ENCODE results near the gene HMGA1. TPM values are rescaled to one million over a fixed set of nuclear protein-coding genes. Genes with fewer than 3 reads are reported as not detected.

Gene HMGA1
- polyA plus RNA-seq, 3 donors: 11.4 to 37.9 (median 17.6) TPM

DNA sequence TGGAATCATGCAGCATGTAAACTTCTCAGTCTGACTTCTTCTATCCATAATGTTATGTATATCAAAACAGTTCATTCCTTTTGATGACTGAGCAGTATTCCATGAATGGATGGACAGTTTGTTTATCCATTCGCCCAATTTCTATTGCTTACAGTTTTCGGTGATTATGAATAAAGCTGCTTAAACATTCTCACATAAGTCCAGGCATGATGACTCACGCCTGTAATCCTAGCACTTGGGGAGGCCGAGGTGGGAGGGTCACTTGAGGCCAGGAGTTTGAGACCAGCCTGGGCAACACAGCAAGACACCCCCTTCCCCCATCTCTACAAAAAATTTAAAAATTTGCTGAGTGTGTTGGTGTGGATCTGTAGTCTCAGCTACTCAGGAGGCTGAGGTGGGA is 22.9 kb upstream of the HMGA1 start:
- Mint-ChIP-seq H3K36me3 (no peaks in the 10 kb centered on the region), H3K27ac (peak overlapping the region in 1 of 7 donors; percentile 18), H3K4me1 (no peaks in the 10 kb centered on the region), H3K9me3 (no peaks in the 10 kb centered on the region), H3K4me3 (no peak overlapping the region), H3K27me3 (ENCODE audit: low read depth in 3 of 3) (peaks cover 0 to 3% (median 0%) of the 10 kb centered on the region in 3 donors)
- Histone ChIP-seq H3K4me2 (replicated peaks; ENCODE audit: extremely low read depth, low read length, poor library complexity, severe bottlenecking) (no peak overlapping the region), H3K79me2 (ENCODE audit: insufficient read depth, low read length) (no peaks in the 10 kb centered on the region), H3K4me1 (ENCODE audit: control insufficient read depth in 1 of 2, insufficient read depth in 2 of 2, low read length in 2 of 2) (no peaks in the 10 kb centered on the region), H3K4me3 (replicated peaks in 1 of 3; ENCODE audit: low read depth in 2 of 3, low read length in 3 of 3) (no peak overlapping the region), H3K36me3 (replicated peaks in 1 of 2; ENCODE audit: control insufficient read depth in 1 of 2, insufficient read depth in 2 of 2, low read length in 2 of 2) (no peaks in the 10 kb centered on the region), H3K27ac (ENCODE audit: low read depth in 1 of 2, low read length in 2 of 2) (no peak overlapping the region), H4K20me1 (ENCODE audit: insufficient read depth, low read length) (no peaks in the 10 kb centered on the region), H3K27me3 (ENCODE audit: control insufficient read depth in 2 of 2, insufficient read depth in 2 of 2, low read length in 2 of 2) (no peaks in the 10 kb centered on the region), H3K9me3 (replicated peaks in 1 of 2; ENCODE audit: control insufficient read depth in 1 of 2, insufficient read depth in 1 of 2, low read length in 2 of 2) (no peaks in the 10 kb centered on the region), H3K9ac (ENCODE audit: insufficient read depth, low read length, poor library complexity, severe bottlenecking) (no peak overlapping the region), H2AFZ (ENCODE audit: insufficient read depth, low read depth, low read length, poor library complexity, severe bottlenecking) (no peak overlapping the region)
- WGBS (ENCODE audit: insufficient coverage): no CpG with 5 or more reads among the region's 4 CpGs
- TF ChIP-seq, protein P1, sequence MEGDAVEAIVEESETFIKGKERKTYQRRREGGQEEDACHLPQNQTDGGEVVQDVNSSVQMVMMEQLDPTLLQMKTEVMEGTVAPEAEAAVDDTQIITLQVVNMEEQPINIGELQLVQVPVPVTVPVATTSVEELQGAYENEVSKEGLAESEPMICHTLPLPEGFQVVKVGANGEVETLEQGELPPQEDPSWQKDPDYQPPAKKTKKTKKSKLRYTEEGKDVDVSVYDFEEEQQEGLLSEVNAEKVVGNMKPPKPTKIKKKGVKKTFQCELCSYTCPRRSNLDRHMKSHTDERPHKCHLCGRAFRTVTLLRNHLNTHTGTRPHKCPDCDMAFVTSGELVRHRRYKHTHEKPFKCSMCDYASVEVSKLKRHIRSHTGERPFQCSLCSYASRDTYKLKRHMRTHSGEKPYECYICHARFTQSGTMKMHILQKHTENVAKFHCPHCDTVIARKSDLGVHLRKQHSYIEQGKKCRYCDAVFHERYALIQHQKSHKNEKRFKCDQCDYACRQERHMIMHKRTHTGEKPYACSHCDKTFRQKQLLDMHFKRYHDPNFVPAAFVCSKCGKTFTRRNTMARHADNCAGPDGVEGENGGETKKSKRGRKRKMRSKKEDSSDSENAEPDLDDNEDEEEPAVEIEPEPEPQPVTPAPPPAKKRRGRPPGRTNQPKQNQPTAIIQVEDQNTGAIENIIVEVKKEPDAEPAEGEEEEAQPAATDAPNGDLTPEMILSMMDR (IDR thresholded peaks at IDR 0.05): no peak
- no peak for DNase-seq
- intact Hi-C loops (cut with micrococcal nuclease): no loop called here

DNA sequence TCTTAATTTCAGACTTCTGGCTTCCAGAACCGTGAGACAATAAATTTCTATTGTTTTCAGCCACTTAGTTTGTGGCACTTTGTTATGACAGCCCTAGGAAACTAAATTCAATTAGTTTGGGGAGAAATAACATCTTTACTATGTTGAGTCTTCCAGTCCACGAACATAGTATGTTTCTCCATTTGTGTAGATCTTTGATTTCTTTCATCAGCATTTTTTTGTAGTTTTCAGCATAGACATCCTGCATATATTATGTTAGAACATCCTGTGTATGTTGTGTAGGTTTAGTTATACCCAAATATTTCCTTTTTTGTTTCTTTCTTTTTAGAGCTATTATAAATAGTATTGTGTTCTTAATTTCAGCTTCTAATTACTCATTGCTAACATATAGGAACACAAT is 18.0 kb upstream of the HMGA1 start:
- intact Hi-C loops (cut with micrococcal nuclease): no loop called here
- no peak for DNase-seq
- no peak overlapping the region for H3K4me3 ChIP-seq (replicated peaks in 1 of 3; ENCODE audit: low read depth in 2 of 3, low read length in 3 of 3)
- H3K79me2 ChIP-seq (ENCODE audit: insufficient read depth, low read length): no peaks in the 10 kb centered on the region
- Mint-ChIP-seq H3K4me1 (peaks cover 17% of the 10 kb centered on the region), H3K4me3 (no peak overlapping the region), H3K27me3 (ENCODE audit: low read depth in 3 of 3) (peaks cover 0 to 7% (median 5%) of the 10 kb centered on the region in 3 donors), H3K27ac (no peak overlapping the region), H3K36me3 (no peaks in the 10 kb centered on the region), H3K9me3 (no peaks in the 10 kb centered on the region)
- no peaks in the 10 kb centered on the region for H3K36me3 ChIP-seq (replicated peaks in 1 of 2; ENCODE audit: control insufficient read depth in 1 of 2, insufficient read depth in 2 of 2, low read length in 2 of 2)
- H3K9me3 ChIP-seq (replicated peaks in 1 of 2; ENCODE audit: control insufficient read depth in 1 of 2, insufficient read depth in 1 of 2, low read length in 2 of 2): no peaks in the 10 kb centered on the region
- H3K4me1 ChIP-seq (ENCODE audit: control insufficient read depth in 1 of 2, insufficient read depth in 2 of 2, low read length in 2 of 2): peaks cover 5 to 6% of the 10 kb centered on the region in 2 donors
- no peaks in the 10 kb centered on the region for H4K20me1 ChIP-seq (ENCODE audit: insufficient read depth, low read length)
- TF ChIP-seq, protein P1 (IDR thresholded peaks at IDR 0.05): no peak
- H3K9ac ChIP-seq (ENCODE audit: insufficient read depth, low read length, poor library complexity, severe bottlenecking): no peak overlapping the region
- H3K27me3 ChIP-seq (ENCODE audit: control insufficient read depth in 2 of 2, insufficient read depth in 2 of 2, low read length in 2 of 2): no peaks in the 10 kb centered on the region
- H3K4me2 ChIP-seq (replicated peaks; ENCODE audit: extremely low read depth, low read length, poor library complexity, severe bottlenecking): no peak overlapping the region
- WGBS (ENCODE audit: insufficient coverage): 80% methylated on average over 1 of the region's 2 CpGs
- H2AFZ ChIP-seq (ENCODE audit: insufficient read depth, low read depth, low read length, poor library complexity, severe bottlenecking): no peak overlapping the region
- no peak overlapping the region for H3K27ac ChIP-seq (ENCODE audit: low read depth in 1 of 2, low read length in 2 of 2)
